ENCODE measurements around the gene CACNA2D3.

Gene CACNA2D3

DNA sequence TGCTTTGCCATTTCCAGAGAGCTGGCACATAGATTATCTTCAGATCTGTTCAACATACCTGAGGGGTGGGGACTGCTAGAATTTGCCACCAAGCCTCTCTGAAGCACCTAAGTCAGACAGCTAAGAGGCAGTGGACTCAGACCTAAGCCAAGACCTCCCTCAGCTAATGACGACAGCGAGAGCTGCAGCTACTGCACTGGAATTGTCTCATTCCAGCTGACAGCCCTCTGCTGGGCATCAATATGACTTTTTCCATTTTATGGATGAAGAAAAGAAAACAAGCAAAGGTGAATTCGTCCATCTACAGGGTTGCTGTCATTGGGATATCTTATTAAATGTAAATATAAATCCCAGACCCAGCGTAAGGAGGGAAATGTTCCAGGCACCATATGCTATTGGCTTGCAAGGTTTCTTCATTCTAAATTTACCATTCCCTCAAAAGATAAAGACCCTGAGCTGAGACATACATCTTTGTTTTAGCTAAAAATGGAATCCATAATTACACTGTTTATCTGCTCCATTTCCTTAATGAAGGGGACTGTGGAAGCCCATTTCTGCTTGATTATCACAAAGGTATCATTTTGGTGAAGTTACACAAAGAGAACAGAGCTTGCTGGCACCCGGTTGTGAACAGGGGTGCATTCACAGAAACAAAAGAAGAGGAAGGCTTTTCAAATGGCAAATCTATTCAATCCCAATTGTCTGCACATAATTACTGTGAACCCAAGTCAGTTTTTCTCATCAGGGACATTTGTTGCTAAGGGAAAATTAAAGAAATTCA, 891.0 kb downstream of the CACNA2D3 start:
- Mint-ChIP-seq H3K27me3 (no peaks in the 10 kb centered on the region), H3K4me1 (no peaks in the 10 kb centered on the region), H3K4me3 (no peak overlapping the region), H3K27ac (no peak overlapping the region), H3K9me3 (peaks cover 8% of the 10 kb centered on the region), H3K36me3 (ENCODE audit: low read depth) (no peaks in the 10 kb centered on the region)
- DNase-seq (no peak), ATAC-seq (no peak)

DNA sequence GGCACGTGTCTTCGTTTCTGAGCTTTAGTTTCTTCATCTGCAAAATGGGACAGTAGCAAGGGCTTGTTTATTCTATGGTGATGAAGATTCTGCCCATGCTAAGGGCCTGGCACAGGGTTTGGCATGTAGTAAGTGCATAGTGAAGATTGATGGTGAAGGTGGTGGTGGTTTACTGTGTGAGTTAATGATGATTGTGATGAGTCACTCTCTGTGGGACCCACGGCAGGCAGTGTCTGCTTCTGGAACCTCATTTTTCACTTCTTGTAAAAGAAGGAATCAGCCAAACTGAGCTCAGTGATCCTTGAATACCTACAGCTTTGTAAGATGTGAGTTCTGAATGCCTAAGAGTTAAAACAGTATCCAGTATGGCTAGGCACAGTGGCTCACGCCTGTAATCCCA, 891.7 kb downstream of the CACNA2D3 start:
- no peaks in the 10 kb centered on the region for H3K36me3 Mint-ChIP-seq (ENCODE audit: low read depth)
- peaks cover 8% of the 10 kb centered on the region for H3K9me3 Mint-ChIP-seq
- DNase-seq (no peak), ATAC-seq (no peak)
- no peak overlapping the region for H3K4me3 Mint-ChIP-seq
- H3K27me3 Mint-ChIP-seq, result no peaks in the 10 kb centered on the region
- no peaks in the 10 kb centered on the region for H3K4me1 Mint-ChIP-seq
- H3K27ac Mint-ChIP-seq, result no peak overlapping the region

DNA sequence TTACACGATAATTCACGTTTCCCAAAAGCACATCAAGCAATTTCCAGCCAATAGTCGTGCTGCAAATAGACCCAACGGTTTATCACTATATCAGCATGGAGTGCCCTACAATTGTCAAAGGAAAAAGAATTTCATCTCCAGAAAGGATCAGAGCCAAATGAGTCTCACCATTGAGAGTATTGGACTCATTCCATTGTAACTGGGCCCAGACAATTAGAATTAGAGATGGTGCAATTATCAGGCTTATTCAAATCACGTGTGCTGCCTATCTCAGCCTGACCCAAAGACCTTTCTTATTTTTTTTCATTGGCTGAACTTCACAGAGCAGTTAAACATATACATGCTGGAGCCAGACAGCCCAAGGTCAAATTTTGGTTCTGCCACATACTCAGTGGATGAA, 892.6 kb downstream of the CACNA2D3 start:
- Mint-ChIP-seq H3K36me3 (ENCODE audit: low read depth) (no peaks in the 10 kb centered on the region), H3K4me3 (no peak overlapping the region), H3K27ac (no peak overlapping the region), H3K9me3 (peaks cover 8% of the 10 kb centered on the region), H3K4me1 (no peaks in the 10 kb centered on the region), H3K27me3 (no peaks in the 10 kb centered on the region)
- DNase-seq (no peak), ATAC-seq (no peak)

DNA sequence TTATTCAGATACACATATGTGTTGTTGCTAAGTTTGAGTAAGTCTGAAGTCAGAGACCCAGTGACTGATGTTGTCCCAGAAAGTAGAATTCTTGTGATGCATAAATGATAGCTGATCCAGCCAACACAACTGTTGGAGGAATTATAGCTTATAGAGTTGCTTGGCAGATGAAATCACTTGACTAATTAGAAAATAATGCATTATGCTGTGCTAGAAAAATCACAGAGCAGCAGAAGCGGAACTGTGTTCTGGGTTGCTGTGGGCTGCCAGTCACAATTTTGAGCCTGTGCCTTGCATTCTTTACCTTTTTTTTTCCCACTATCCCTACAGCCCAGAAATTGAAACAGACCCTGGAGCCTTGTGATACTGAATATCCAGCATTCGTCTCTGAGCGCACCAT, 895.5 kb downstream of the CACNA2D3 start:
- Mint-ChIP-seq H3K27me3 (no peaks in the 10 kb centered on the region), H3K36me3 (ENCODE audit: low read depth) (no peaks in the 10 kb centered on the region), H3K4me1 (no peaks in the 10 kb centered on the region), H3K27ac (no peak overlapping the region), H3K9me3 (peaks cover 4% of the 10 kb centered on the region), H3K4me3 (no peak overlapping the region)
- DNase-seq (no peak), ATAC-seq (no peak)

GRCh38 chr3:55030938-55031337, 908.6 kb downstream of the CACNA2D3 start:
- Mint-ChIP-seq H3K4me1 (no peaks in the 10 kb centered on the region), H3K9me3 (peaks cover 16% of the 10 kb centered on the region), H3K4me3 (no peak overlapping the region), H3K27me3 (no peaks in the 10 kb centered on the region), H3K27ac (no peak overlapping the region), H3K36me3 (ENCODE audit: low read depth) (no peaks in the 10 kb centered on the region)
- DNase-seq, result no peak
- no peak for ATAC-seq

- no peak overlapping the region for H3K4me3 Mint-ChIP-seq
- H3K9me3 Mint-ChIP-seq, result peaks cover 11% of the 10 kb centered on the region
- H3K27me3 Mint-ChIP-seq, result no peaks in the 10 kb centered on the region
- H3K4me1 Mint-ChIP-seq, result no peaks in the 10 kb centered on the region
- no peak for DNase-seq
- no peak overlapping the region for H3K27ac Mint-ChIP-seq
- no peaks in the 10 kb centered on the region for H3K36me3 Mint-ChIP-seq (ENCODE audit: low read depth)
- ATAC-seq, result no peak
Observed at GRCh38 chr3:55036883-55037577, 914.7 kb downstream of the CACNA2D3 start.

- DNase-seq, result no peak
- no peaks in the 10 kb centered on the region for H3K36me3 Mint-ChIP-seq (ENCODE audit: low read depth)
- H3K27me3 Mint-ChIP-seq, result no peaks in the 10 kb centered on the region
- no peak overlapping the region for H3K4me3 Mint-ChIP-seq
- no peak overlapping the region for H3K27ac Mint-ChIP-seq
- ATAC-seq, result no peak
- no peaks in the 10 kb centered on the region for H3K9me3 Mint-ChIP-seq
- H3K4me1 Mint-ChIP-seq, result no peaks in the 10 kb centered on the region
Observed at GRCh38 chr3:55042591-55042990, 920.2 kb downstream of the CACNA2D3 start.

DNA sequence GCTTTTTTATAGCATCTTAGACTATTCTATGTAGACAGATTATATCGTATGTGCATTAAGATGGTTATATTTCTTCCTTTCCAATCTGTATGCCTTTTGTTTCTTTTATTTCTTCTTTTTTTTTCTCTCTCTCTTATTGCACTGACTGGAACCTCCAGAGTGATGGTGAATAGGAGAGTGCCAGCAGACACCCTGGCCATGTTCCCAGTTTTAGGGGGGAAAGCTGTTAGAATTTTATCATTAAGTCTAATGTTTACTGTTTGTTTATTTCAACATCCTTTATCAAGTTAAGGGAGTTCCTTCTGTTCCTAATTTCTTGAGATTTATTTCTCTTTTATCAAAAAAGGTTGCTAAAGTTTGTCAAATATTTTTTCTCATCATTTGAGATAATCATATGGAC, 922.1 kb downstream of the CACNA2D3 start:
- ATAC-seq (no peak), DNase-seq (no peak)
- Mint-ChIP-seq H3K9me3 (no peaks in the 10 kb centered on the region), H3K4me1 (no peaks in the 10 kb centered on the region), H3K36me3 (ENCODE audit: low read depth) (no peaks in the 10 kb centered on the region), H3K27ac (no peak overlapping the region), H3K27me3 (no peaks in the 10 kb centered on the region), H3K4me3 (no peak overlapping the region)

GRCh38 chr3:55059027-55059629, 936.8 kb downstream of the CACNA2D3 start:
- no peak for DNase-seq
- Mint-ChIP-seq H3K4me3 (no peak overlapping the region), H3K4me1 (no peaks in the 10 kb centered on the region), H3K27me3 (no peaks in the 10 kb centered on the region), H3K36me3 (ENCODE audit: low read depth) (no peaks in the 10 kb centered on the region), H3K27ac (no peak overlapping the region), H3K9me3 (peaks cover 12% of the 10 kb centered on the region)
- no peak for ATAC-seq

DNA sequence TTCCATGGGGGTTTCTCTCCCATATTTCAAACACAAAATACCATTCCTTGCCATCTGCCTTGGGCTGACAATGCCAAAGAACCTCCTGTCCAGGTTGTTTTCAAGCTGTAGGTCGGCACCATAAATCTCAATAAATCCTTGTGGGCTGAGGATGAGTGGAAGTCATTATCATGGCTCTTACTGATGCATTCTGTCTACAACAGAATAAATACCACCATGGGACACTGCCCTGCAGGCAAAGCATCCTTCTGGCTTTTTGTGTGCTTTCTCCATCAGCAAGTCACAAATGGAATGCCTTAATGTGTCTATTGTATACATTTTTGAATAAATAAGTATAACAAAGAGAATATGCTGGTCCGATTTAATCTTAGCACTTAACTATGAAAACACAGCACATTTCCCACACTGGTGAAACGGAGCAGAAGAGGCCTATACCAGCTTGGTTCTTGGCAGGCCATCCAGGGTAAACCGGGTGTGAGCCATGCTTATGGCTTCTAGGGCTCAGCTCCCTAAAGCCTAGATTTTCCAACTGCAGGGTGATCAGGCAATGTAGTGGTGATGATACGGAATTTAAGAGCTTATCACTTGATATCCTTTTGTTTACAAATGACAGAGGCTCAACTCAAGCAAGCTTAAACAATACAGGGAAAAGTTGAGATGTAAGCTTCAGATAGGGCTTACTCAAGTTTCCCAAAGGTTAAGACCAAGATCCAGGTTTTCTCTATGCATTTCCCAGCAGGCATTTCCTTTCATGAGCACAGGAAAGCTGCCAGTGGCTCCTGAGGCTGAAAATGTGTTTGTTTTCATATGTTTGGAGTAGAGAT, 938.8 kb downstream of the CACNA2D3 start:
- Mint-ChIP-seq H3K36me3 (ENCODE audit: low read depth) (no peaks in the 10 kb centered on the region), H3K4me3 (no peak overlapping the region), H3K27me3 (no peaks in the 10 kb centered on the region), H3K27ac (no peak overlapping the region), H3K9me3 (peaks cover 7% of the 10 kb centered on the region), H3K4me1 (no peaks in the 10 kb centered on the region)
- DNase-seq (no peak), ATAC-seq (no peak)

- Mint-ChIP-seq H3K27me3 (no peaks in the 10 kb centered on the region), H3K4me1 (no peaks in the 10 kb centered on the region), H3K4me3 (no peak overlapping the region), H3K27ac (no peak overlapping the region), H3K9me3 (peaks cover 3% of the 10 kb centered on the region), H3K36me3 (ENCODE audit: low read depth) (no peaks in the 10 kb centered on the region)
- DNase-seq, result no peak
- ATAC-seq, result no peak
Observed at GRCh38 chr3:55061720-55062034, 939.3 kb downstream of the CACNA2D3 start.

GRCh38 chr3:55064164-55064563, 941.8 kb downstream of the CACNA2D3 start:
- H3K9me3 Mint-ChIP-seq, result no peaks in the 10 kb centered on the region
- no peaks in the 10 kb centered on the region for H3K27me3 Mint-ChIP-seq
- H3K36me3 Mint-ChIP-seq (ENCODE audit: low read depth), result no peaks in the 10 kb centered on the region
- H3K27ac Mint-ChIP-seq, result no peak overlapping the region
- H3K4me1 Mint-ChIP-seq, result no peaks in the 10 kb centered on the region
- DNase-seq (no peak), ATAC-seq (peak; percentile 33)
- no peak overlapping the region for H3K4me3 Mint-ChIP-seq

DNA sequence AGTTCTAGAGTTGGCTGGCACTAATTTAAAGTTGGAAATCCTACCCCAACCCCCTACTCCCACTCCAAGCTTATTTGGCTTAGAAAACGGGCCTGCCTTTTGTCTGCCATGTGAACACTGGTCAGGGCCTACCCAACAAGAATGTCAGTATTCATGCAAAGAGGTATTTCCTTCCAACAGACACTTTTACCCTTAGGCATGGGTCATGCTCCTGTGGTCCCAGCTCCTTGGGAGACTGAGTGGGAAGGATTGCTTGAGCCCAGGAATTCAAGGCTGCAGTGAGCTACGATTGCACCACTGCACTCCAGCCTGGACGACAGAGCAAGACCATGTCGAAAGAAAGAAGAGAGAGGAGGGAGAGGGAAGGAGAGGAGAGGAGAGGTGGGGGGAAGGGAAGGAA, 943.0 kb downstream of the CACNA2D3 start:
- DNase-seq, result no peak
- Mint-ChIP-seq H3K4me3 (no peak overlapping the region), H3K36me3 (ENCODE audit: low read depth) (no peaks in the 10 kb centered on the region), H3K9me3 (no peaks in the 10 kb centered on the region), H3K27me3 (no peaks in the 10 kb centered on the region), H3K4me1 (no peaks in the 10 kb centered on the region), H3K27ac (no peak overlapping the region)
- ATAC-seq, result no peak

GRCh38 chr3:55066551-55067047, 944.2 kb downstream of the CACNA2D3 start:
- H3K27me3 Mint-ChIP-seq, result peaks cover 2% of the 10 kb centered on the region
- no peaks in the 10 kb centered on the region for H3K36me3 Mint-ChIP-seq (ENCODE audit: low read depth)
- ATAC-seq, result no peak
- H3K27ac Mint-ChIP-seq, result no peak overlapping the region
- H3K4me1 Mint-ChIP-seq, result no peaks in the 10 kb centered on the region
- H3K4me3 Mint-ChIP-seq, result no peak overlapping the region
- no peak for DNase-seq
- no peaks in the 10 kb centered on the region for H3K9me3 Mint-ChIP-seq

All from activated naive CD8-positive, alpha-beta T cell treated with anti-CD3 and anti-CD28 coated beads, Interleukin-2, amount 50 U/mL, for 24 hours (primary cell).